GM23248 (cell line): ENCODE results near the gene DCUN1D2.
"Not testable (repeated sequence)": the region's sequence is repeated elsewhere in the genome, so short reads cannot be mapped to it uniquely, and the experiment has no call there.

Experiments
- EZH2 ChIP-seq: fragments of 200-600 bp; sonication (generic); IDR thresholded peaks from 2 replicates; pipeline ENCODE4 v1.6.1; 2018; ENCODE audit warnings: antibody characterized with exemption, mild to moderate bottlenecking; ENCODE audit not compliant: insufficient read depth, poor library complexity, severe bottlenecking
- EZH2phosphoT487 ChIP-seq: fragments of 200-600 bp; sonication (generic); IDR thresholded peaks from 2 replicates; pipeline ENCODE4 v1.6.1; 2018; ENCODE audit warnings: antibody characterized with exemption, moderate library complexity, mild to moderate bottlenecking, low read depth; ENCODE audit not compliant: insufficient read depth

DNA sequence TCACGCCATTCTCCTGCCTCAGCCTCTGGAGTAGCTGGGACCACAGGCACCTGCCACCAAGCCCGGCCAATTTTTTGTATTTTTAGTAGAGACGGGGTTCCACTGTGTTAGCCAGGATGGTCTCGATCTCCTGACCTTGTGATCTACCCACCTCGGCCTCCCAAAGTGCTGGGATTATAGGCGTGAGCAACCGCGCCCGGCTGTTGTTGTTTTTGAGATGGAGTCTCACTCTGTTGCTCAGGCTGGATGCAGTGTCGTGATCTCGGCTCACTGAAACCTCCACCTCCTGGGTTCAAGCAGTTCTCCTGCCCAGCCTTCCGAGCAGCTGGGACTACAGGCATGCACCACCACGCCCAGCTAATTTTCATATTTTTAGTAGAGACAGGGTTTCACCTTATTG lies 31.9 kb upstream of the DCUN1D2 start:
- not testable (repeated sequence) for TF ChIP-seq EZH2, EZH2phosphoT487
